CD8-positive, alpha-beta memory T cell (primary cell): ENCODE data around the gene CORO7. TPM values are rescaled to one million over a fixed set of nuclear protein-coding genes. Genes with fewer than 3 reads are reported as not detected.
A peak's percentile ranks its signal among the peaks of the same experiment; 100 is the strongest.

Experiments used
- CTCF ChIA-PET: fragments of 350-600 bp; sonication (Branson Sonifier 250); formaldehyde crosslinking; loops from one replicate; lab custom pipeline; 2021; ENCODE audit warnings: antibody characterized with exemption; lab: Charles Lee
- POLR2A ChIA-PET: fragments of 350-600 bp; sonication (Branson Sonifier 250); formaldehyde crosslinking; loops from one replicate; lab custom pipeline; 2021; ENCODE audit warnings: antibody characterized with exemption; lab: Charles Lee
- DNase-seq, 5 donors: peaks; one replicate each; pipeline versions ENCODE4 v3.0.0 to v3.0.0-alpha.2; 2020 to 2022; ENCODE audit warnings: mixed read lengths in 1 of 5
- H3K27ac ChIP-seq: one replicate; pipeline ENCODE4 v1.7.0; 2013; ENCODE audit warnings: low read depth, mild to moderate bottlenecking, low read length, moderate library complexity
- H3K27me3 ChIP-seq: 2 replicates; pipeline ENCODE4 v1.7.0; 2013; ENCODE audit warnings: low read length, mild to moderate bottlenecking; ENCODE audit not compliant: insufficient read depth, poor library complexity, severe bottlenecking
- H3K36me3 ChIP-seq: 2 replicates; pipeline ENCODE4 v1.7.0; 2013; ENCODE audit warnings: mild to moderate bottlenecking, low read length, moderate library complexity; ENCODE audit not compliant: insufficient read depth
- H3K4me1 ChIP-seq: 2 replicates; pipeline ENCODE4 v1.7.0; 2013; ENCODE audit warnings: mild to moderate bottlenecking, low read length, moderate library complexity; ENCODE audit not compliant: insufficient read depth
- H3K4me3 ChIP-seq: 2 replicates; pipeline ENCODE4 v1.7.0; 2013; ENCODE audit warnings: mild to moderate bottlenecking, low read length
- H3K9me3 ChIP-seq: 2 replicates; pipeline ENCODE4 v1.7.0; 2013; ENCODE audit warnings: mild to moderate bottlenecking, low read length
- H3K27ac Mint-ChIP-seq, 8 donors: one replicate each; pipeline ENCODE4 v1.8.0; 2020 to 2021; ENCODE audit warnings: mixed read lengths in 8 of 8, mild to moderate bottlenecking in 6 of 8, inconsistent platforms in 3 of 8, moderate library complexity in 3 of 8
- H3K27me3 Mint-ChIP-seq, 2 donors: one replicate each; pipeline ENCODE4 v1.8.0; 2020 to 2021; ENCODE audit warnings: mixed read lengths in 2 of 2, mild to moderate bottlenecking in 1 of 2, moderate library complexity in 1 of 2
- H3K36me3 Mint-ChIP-seq, 3 donors: one replicate each; pipeline ENCODE4 v1.8.0; 2020 to 2021; ENCODE audit warnings: mixed read lengths in 3 of 3, inconsistent platforms in 1 of 3, mild to moderate bottlenecking in 1 of 3
- H3K4me1 Mint-ChIP-seq, 3 donors: one replicate each; pipeline ENCODE4 v1.8.0; 2020 to 2021; ENCODE audit warnings: mixed read lengths in 3 of 3, inconsistent platforms in 1 of 3, mild to moderate bottlenecking in 1 of 3
- H3K4me3 Mint-ChIP-seq, 7 donors: one replicate each; pipeline ENCODE4 v1.8.0; 2020 to 2021; ENCODE audit warnings: mixed read lengths in 7 of 7, mild to moderate bottlenecking in 6 of 7, moderate library complexity in 4 of 7, inconsistent platforms in 2 of 7
- H3K9me3 Mint-ChIP-seq, 5 donors: one replicate each; pipeline ENCODE4 v1.8.0; 2020 to 2022; ENCODE audit warnings: mixed read lengths in 5 of 5, mild to moderate bottlenecking in 3 of 5, moderate library complexity in 2 of 5, inconsistent platforms in 1 of 5
- polyA plus RNA-seq: library from polyadenylated mRNA; unstranded; fragments of 300-500 nt; fragmentation: Illumina TruSeq; gene quantifications from one replicate; pipeline ENCODE4 v1.2.3, GENCODE V29; 2021
- total RNA-seq, 2 experiments: library from RNA; stranded (reverse); gene quantifications; one replicate each; pipeline ENCODE4 v1.2.3, GENCODE V29; 2021

CORO7 gene
- total and polyA plus RNA-seq, 3 experiments from 2014 or later: 92.0 to 129 (median 96.3) TPM

- H3K27ac ChIP-seq: no peak overlapping the region
- no peaks in the 10 kb centered on the region for H3K4me1 ChIP-seq
- H3K27me3 ChIP-seq: no peaks in the 10 kb centered on the region
- H3K36me3 ChIP-seq: peaks cover 21% of the 10 kb centered on the region
- POLR2A ChIA-PET: no interaction called here
- no peak overlapping the region for H3K4me3 ChIP-seq
- Mint-ChIP-seq H3K36me3 (peaks cover 0 to 71% (median 2%) of the 10 kb centered on the region in 3 donors), H3K4me1 (peaks cover 3 to 31% (median 5%) of the 10 kb centered on the region in 3 donors), H3K27me3 (no peaks in the 10 kb centered on the region), H3K9me3 (peaks cover 0 to 2% (median 0%) of the 10 kb centered on the region in 5 donors), H3K4me3 (peak overlapping the region in 1 of 7 donors; percentile 74), H3K27ac (peak overlapping the region in 2 of 8 donors; percentile 29 to 71)
- H3K9me3 ChIP-seq: no peaks in the 10 kb centered on the region
- DNase-seq: peak in 1 of 5 donors; percentile 12
- CTCF ChIA-PET: interaction anchor here (1.0 kb wide), 1 partner anchor 32 kb away, joined by 3 read pairs; no protein-coding TSS in a partner anchor
Observed at GRCh38 chr16:4381072-4381934, 35.1 kb downstream of the CORO7 start.

DNA sequence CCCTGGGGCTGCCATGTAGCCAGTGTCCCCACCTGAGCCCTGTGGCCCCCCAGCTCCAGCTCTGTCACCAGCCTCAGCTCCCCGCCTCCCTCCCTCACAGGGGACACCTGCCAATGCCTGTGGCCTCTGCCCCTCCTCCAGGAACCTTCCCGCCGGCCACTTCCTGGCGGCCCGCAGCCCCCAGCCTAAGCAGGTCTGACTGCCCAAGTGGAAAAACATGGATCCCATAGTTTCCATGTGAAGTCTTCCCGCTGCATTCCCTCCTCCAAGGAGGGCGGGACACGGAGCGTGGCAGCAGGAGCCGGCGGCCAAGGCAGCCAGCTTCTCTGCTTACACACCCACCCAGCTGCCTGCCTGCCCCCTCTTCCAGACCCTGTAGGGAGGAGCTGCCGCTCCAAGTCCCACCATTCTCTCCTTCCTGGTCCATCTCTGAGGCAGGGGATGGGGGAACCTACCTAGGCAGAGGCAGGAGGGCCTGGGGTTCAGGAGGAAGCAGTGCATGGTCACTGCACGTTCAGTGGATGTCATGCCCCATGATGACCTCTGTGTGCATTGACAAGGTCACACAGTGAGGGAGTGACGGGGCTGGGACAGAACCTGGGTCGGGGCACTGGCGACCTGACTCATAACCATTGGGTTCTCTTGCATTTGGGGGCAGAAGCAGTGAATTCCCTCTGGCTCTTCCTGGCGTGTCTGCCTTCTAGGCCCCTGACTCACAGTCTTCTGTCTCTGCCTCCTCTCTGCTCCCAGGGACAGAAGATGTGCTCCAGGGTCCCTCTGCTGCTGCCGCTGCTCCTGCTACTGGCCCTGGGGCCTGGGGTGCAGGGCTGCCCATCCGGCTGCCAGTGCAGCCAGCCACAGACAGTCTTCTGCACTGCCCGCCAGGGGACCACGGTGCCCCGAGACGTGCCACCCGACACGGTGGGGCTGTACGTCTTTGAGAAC is 36.0 kb downstream of the CORO7 start:
- H3K4me1 ChIP-seq: no peaks in the 10 kb centered on the region
- Mint-ChIP-seq H3K36me3 (peaks cover 0 to 65% (median 2%) of the 10 kb centered on the region in 3 donors), H3K27me3 (no peaks in the 10 kb centered on the region), H3K27ac (peak overlapping the region in 1 of 8 donors; percentile 71), H3K4me1 (peaks cover 5 to 36% (median 6%) of the 10 kb centered on the region in 3 donors), H3K4me3 (peak overlapping the region in 1 of 7 donors; percentile 74), H3K9me3 (peaks cover 0 to 1% (median 0%) of the 10 kb centered on the region in 5 donors)
- H3K4me3 ChIP-seq: no peak overlapping the region
- H3K27me3 ChIP-seq: no peaks in the 10 kb centered on the region
- POLR2A ChIA-PET: no interaction called here
- no peak overlapping the region for H3K27ac ChIP-seq
- peak in 1 of 5 donors; percentile 14 for DNase-seq
- H3K36me3 ChIP-seq: peaks cover 14% of the 10 kb centered on the region
- no peaks in the 10 kb centered on the region for H3K9me3 ChIP-seq
- CTCF ChIA-PET: no interaction called here

- no peak overlapping the region for H3K27ac ChIP-seq
- no peak overlapping the region for H3K4me3 ChIP-seq
- peaks cover 7% of the 10 kb centered on the region for H3K36me3 ChIP-seq
- Mint-ChIP-seq H3K4me1 (peaks cover 5 to 48% (median 8%) of the 10 kb centered on the region in 3 donors), H3K9me3 (no peaks in the 10 kb centered on the region), H3K27me3 (no peaks in the 10 kb centered on the region), H3K4me3 (no peak overlapping the region), H3K36me3 (peaks cover 0 to 54% (median 2%) of the 10 kb centered on the region in 3 donors), H3K27ac (peak overlapping the region in 3 of 8 donors; percentile 51 to 76 (median 60))
- H3K27me3 ChIP-seq: no peaks in the 10 kb centered on the region
- ChIA-PET CTCF (interaction anchor here (1.6 kb wide), 1 partner anchor 20 kb away, joined by 4 read pairs; no protein-coding TSS in a partner anchor), POLR2A (no interaction called here)
- no peaks in the 10 kb centered on the region for H3K9me3 ChIP-seq
- peak in 1 of 5 donors; percentile 13 for DNase-seq
- no peaks in the 10 kb centered on the region for H3K4me1 ChIP-seq
Observed at GRCh38 chr16:4378999-4379690, 37.3 kb downstream of the CORO7 start.

- POLR2A ChIA-PET: interaction anchor here (0.6 kb wide), 1 partner anchor 82 kb away, joined by 9 read pairs; no protein-coding TSS in a partner anchor
Observed at GRCh38 chr16:4378161-4378666, 38.2 kb downstream of the CORO7 start.

DNA sequence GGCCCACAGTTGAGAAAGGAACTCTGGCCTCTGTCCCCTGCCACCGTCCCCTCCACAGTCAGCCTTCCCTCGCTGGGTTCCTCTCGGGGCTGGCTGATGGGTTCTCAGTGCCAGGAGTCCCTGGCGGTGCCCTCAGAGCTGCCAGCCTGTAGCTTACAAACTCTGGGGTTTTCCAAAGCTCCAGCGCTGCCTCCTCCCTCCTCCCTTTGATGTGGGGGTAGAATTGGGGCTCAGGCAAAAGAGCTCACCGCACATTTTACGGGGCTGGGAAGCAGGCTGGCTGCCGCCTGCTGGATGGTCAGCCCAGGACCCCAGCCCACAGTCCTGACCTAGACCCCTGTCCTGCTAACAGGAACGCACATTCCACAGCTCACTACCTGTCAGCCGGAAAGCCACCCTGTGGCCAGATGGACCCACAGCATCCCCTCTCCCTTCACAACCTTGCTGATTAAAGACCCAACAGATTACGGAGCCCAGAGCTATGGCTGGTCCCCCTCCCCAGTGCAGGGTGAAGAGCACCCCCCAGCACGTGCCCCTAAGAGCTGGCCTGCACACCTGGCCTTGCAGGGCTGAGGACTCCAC is 38.7 kb downstream of the CORO7 start:
- CTCF ChIA-PET: interaction anchor here (0.8 to 1.6 kb wide), 2 partner anchors 19 to 35 kb away, joined by 3 to 4 read pairs; no protein-coding TSS in a partner anchor
- POLR2A ChIA-PET: interaction anchor here (0.6 kb wide), 1 partner anchor 83 kb away, joined by 9 read pairs; no protein-coding TSS in a partner anchor
- no peak overlapping the region for H3K4me3 ChIP-seq

More at GRCh38 chr16:4378161-4378666, 38.2 kb downstream of the CORO7 start:
- H3K9me3 Mint-ChIP-seq: no peaks in the 10 kb centered on the region
- H3K27ac Mint-ChIP-seq: peak overlapping the region in 6 of 8 donors; percentile 11 to 77 (median 44)
- no peaks in the 10 kb centered on the region for H3K27me3 Mint-ChIP-seq
- peaks cover 0 to 46% (median under 1%) of the 10 kb centered on the region in 3 donors for H3K36me3 Mint-ChIP-seq
- peaks cover 5 to 55% (median 10%) of the 10 kb centered on the region in 3 donors for H3K4me1 Mint-ChIP-seq
- Histone ChIP-seq H3K9me3 (no peaks in the 10 kb centered on the region), H3K27me3 (no peaks in the 10 kb centered on the region), H3K4me1 (peaks cover 7% of the 10 kb centered on the region), H3K36me3 (peaks cover 5% of the 10 kb centered on the region), H3K27ac (no peak overlapping the region), H3K4me3 (no peak overlapping the region)
- DNase-seq: peak in 1 of 5 donors; percentile 5
- peak overlapping the region in 1 of 7 donors; percentile 32 for H3K4me3 Mint-ChIP-seq
- CTCF ChIA-PET: interaction anchor here (0.8 to 1.6 kb wide), 2 partner anchors 19 to 34 kb away, joined by 3 to 4 read pairs; no protein-coding TSS in a partner anchor

DNA sequence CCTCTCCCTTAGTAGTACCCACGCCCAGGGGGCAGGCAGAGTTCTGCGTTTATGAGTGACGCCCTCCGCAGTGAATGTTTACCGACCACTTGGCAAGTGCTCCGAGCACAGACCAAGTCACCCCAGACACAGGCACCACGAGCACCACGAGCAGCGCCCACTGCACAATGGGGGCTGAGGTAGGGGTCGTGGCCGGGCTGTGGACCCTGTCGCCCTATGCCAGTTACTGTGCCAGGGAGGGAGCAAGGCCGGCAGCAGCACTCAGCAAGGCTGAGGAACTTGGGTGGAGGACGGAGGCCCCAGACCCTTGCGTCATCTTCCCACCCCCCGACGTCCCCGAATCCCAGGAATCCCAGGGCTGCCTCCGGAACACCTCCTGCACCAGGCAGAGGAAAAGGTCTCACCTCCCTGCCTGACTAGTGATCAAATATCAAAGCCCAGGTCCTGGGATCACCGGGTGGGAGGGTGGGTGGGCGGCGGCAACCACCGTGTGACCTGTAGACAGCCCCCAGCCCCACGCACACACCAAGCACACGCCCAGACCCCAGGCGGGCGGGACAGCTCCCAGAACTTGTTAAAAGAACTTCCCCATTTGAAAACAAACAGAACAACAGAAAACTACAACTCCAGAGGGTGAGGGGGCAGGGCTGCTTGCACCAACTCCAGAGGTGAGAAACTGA is 39.4 kb downstream of the CORO7 start:
- Mint-ChIP-seq H3K9me3 (no peaks in the 10 kb centered on the region), H3K4me3 (peak overlapping the region in 1 of 7 donors; percentile 83), H3K4me1 (peaks cover 11 to 63% (median 17%) of the 10 kb centered on the region in 3 donors), H3K27me3 (no peaks in the 10 kb centered on the region), H3K36me3 (peaks cover 0 to 39% (median 0%) of the 10 kb centered on the region in 3 donors), H3K27ac (peak overlapping the region in 1 of 8 donors; percentile 91)
- Histone ChIP-seq H3K4me3 (no peak overlapping the region), H3K27ac (no peak overlapping the region), H3K4me1 (peaks cover 18% of the 10 kb centered on the region), H3K27me3 (no peaks in the 10 kb centered on the region), H3K36me3 (peaks cover 5% of the 10 kb centered on the region), H3K9me3 (no peaks in the 10 kb centered on the region)
- DNase-seq: no peak
- ChIA-PET CTCF (no interaction called here), POLR2A (no interaction called here)

More for the DNA sequence above, 38.7 kb downstream of the CORO7 start:
- no peak for DNase-seq
- Histone ChIP-seq H3K27me3 (no peaks in the 10 kb centered on the region), H3K4me1 (peaks cover 12% of the 10 kb centered on the region), H3K36me3 (peaks cover 5% of the 10 kb centered on the region), H3K9me3 (no peaks in the 10 kb centered on the region), H3K27ac (no peak overlapping the region)
- peak overlapping the region in 1 of 7 donors; percentile 54 for H3K4me3 Mint-ChIP-seq
- H3K36me3 Mint-ChIP-seq: peaks cover 0 to 40% (median 0%) of the 10 kb centered on the region in 3 donors
- H3K27me3 Mint-ChIP-seq: no peaks in the 10 kb centered on the region
- no peaks in the 10 kb centered on the region for H3K9me3 Mint-ChIP-seq
- peak overlapping the region in 7 of 8 donors; percentile 11 to 77 (median 49) for H3K27ac Mint-ChIP-seq
- peaks cover 9 to 57% (median 14%) of the 10 kb centered on the region in 3 donors for H3K4me1 Mint-ChIP-seq
